GM21528 (cell line): ENCODE measurements around the gene PCNX3.

Experiments used
- ATAC-seq: cut with Tn5 transposase; IDR thresholded peaks from one replicate; pipeline ENCODE4 v1.9.1; 2021; ENCODE audit warnings: mild to moderate bottlenecking, moderate library complexity; ENCODE audit not compliant: unreplicated experiment, low FRiP score

Gene PCNX3

DNA sequence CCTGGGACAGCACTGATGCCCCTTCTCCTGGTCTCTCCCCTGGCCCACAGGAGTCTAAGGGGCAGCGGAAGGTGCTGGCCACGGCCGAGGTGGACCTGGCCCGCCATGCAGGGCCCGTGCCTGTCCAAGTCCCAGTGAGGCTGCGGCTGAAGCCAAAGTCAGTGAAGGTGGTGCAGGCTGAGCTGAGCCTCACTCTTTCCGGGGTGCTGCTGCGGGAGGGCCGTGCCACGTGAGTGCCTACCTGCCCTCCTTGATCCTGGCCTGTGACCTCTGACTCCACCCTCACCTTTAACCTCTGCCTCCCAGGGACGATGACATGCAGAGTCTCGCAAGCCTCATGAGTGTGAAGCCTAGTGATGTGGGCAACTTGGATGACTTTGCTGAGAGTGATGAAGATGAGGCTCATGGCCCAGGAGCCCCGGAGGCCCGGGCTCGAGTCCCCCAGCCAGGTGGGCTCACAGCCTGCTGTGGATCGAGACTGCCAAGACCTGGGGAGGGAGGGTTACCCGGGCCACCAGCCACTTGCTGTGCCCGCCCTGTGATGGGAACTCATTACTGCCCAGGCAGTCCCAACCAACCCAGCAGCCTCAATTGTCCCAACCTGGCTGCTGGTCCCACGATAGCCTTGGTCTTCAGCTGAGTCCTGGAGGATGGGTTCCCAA is 35.4 kb upstream of the PCNX3 start:
- no peak for ATAC-seq

- ATAC-seq: no peak
Measured at GRCh38 chr11:65580756-65581155, 34.8 kb upstream of the PCNX3 start.

DNA sequence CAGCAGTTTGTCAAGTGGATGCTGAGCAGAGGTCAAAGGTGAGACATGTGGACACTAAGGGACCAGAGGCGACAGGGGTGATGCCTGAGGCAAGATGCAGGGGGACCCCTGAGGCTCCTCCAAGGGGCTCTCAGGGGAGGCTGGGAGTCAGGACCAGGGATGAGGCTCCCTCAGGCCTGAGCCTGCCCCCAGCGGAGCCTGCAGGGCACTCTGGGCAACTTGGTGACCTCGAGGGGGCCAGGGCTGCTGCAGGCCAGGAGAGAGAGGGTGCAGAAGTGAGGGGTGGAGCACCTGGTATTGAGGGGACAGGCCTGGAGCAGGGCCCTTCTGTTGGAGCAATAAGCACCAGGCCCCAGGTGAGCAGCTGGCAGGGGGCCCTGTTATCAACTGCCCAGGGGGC is 33.6 kb upstream of the PCNX3 start:
- no peak for ATAC-seq

DNA sequence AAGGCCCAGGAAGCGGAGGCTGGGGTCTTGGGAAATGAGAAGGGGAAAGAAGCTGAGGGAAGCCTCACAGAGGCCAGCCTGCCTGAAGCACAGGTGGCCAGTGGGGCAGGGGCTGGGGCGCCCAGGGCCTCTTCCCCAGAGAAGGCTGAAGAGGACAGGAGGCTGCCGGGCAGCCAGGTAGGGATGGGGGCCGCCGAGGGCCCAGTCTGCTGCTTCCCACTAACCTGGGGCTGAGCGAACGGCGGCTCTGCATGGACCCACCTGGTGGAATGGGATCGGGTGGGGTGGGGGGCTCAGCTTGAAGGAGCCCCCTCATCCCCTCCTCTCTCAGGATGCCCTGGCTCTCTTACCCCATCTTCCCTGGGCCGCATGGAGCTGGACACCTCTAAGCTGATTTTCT is 32.0 kb upstream of the PCNX3 start:
- no peak for ATAC-seq

DNA sequence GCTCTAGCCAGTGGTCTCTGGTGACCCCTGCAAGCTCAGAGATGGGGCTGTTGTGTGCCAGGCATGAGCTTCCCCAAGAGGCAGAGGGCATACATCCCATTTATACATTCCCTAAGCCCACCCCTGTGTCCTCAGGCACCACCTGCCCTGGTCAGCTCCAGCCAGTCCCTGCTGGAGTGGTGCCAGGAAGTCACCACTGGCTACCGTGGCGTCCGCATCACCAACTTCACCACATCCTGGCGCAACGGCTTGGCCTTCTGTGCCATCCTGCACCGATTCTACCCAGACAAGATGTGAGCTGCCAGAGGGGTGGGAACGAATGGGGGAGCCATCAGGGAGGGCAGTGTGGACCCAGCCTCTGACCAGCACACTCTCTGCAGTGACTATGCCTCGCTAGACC is 31.5 kb upstream of the PCNX3 start:
- ATAC-seq: no peak

DNA sequence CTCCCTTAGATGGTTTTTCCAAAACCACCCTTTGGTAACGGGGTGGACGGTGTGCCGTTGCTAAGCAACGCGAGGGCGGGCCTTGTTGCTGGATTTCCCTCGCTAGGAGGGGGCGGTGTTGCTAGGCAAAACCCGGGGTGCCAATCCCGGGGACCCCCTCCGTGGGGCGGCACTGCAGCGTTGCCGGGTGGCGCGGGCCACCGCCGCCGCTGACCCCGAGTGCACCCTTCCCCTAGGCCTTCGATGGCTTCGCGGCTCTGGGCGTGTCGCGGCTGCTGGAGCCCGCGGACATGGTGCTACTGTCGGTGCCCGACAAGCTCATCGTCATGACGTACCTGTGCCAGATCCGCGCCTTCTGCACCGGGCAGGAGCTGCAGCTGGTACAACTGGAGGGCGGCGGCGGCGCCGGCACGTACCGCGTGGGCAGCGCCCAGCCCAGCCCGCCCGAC is 30.8 kb upstream of the PCNX3 start:
- ATAC-seq: no peak

DNA sequence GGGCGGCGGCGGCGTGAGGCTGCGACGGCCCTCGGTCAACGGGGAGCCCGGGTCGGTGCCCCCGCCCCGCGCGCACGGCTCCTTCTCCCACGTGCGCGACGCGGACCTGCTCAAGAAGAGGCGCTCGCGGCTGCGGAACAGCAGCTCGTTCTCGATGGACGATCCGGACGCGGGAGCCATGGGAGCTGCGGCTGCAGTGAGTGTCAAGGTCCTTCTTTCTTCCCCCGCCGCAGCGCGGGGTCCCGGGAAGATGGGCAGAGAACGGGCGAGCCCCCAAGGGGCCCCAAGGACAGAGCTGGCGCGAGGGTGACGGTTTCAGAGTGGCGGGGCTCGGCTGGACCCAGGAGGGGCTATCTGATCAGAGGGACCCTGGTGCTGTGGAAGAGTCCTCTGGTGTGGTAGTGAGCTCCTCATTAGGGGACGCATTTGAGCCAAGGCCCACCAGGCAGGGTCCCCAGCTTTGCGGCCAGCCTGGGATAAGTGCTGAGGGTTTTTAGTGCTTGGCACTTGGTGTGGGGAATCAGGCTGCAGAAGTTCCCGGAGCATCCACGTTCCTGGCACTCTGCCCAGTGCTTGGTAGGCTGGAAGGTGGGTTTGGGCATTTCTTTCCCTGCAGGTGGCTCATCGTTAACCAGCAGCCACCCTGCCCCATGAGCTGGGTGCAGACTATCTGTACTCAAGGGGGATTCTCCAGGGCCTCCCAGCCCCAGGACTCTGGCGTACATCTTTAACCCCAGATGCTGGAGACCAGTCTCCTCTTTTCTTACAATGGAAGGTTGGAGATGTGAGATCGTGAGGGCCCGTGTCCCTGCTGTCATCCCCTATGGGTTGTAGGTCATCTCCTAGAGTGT is 30.0 kb upstream of the PCNX3 start:
- ATAC-seq: no peak

DNA sequence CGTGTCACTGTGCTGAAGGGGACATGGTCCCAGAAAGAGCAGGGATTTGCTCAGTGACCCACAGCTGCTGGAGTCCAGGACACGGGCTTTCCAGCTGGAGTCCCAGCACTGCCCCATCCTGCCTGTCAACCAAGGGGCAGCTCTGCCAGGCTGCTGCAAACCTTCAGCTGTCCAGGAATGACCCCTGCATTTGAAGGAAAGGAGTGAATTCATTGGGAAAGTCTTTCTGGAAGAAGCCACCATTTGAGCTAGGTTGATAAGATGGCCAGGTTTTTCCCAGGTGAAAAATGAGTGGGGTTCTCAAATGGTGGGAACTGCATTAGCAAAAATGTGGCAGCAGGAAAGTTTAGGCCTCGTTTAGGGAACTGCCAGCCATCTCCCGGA is 29.3 kb upstream of the PCNX3 start:
- ATAC-seq: no peak

DNA sequence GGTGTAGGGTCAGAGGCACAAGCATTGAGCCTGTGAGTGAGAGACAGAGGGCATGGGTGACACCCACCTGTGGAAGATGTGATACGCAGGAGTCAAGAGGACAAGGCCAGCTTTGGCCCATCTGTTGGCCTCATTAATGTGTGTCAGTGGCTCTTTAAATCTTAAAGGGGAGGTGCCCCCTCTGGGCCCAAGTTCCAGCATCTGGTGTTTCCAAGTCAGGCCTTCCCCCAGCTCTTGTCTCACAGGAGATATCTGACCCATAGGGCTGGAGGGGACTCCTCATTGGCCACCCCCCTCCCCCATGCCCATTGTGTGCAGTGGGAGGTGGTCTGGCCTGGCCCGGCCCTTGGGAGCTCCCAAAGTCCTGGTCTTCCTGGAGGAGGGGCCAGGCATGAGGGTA is 28.9 kb upstream of the PCNX3 start:
- ATAC-seq: no peak

DNA sequence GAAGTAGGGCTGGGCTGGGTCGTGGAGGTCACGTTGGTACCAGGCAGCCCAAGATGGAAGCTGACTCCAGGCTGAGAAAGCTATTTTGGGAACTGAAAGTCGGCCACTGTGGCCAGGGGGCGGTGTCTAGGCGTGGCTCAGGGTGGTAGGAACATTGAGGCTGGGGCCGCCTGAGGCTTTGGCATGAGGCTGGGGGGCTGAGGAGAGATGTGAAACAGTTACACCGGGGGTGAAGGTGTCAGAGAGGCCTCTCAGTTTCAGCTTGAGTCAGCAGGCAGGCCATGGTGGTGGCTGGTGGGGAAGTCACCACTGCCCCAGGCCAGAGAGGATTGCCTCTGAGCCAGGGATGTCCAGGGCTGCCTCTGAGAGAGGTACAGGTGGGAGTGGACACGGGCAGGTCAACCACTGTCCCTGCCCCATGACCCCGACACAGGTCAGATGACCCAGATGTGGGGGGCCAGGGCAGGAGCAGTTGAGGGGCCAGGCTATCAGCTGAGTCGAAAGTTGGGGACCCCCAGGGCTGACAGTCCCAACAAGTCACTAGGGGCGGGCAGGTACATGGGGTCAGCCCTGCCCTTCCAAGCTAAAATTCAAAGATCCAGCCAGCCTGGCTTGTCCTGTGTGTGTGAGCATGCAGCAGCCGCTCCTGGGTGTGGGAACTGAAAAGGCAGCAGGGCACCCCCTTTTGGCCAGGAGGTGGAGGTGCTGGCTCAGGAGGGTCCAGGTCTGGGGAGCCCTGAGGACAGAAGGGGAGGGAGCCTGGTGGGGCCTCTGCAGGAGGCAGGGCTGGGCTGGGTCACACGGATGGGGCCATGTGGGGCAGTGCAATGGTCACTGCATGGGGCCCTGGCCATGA is 27.1 kb upstream of the PCNX3 start:
- peak; percentile 72 for ATAC-seq

GRCh38 chr11:65589444-65590239 is 25.9 kb upstream of the PCNX3 start:
- ATAC-seq: no peak

DNA sequence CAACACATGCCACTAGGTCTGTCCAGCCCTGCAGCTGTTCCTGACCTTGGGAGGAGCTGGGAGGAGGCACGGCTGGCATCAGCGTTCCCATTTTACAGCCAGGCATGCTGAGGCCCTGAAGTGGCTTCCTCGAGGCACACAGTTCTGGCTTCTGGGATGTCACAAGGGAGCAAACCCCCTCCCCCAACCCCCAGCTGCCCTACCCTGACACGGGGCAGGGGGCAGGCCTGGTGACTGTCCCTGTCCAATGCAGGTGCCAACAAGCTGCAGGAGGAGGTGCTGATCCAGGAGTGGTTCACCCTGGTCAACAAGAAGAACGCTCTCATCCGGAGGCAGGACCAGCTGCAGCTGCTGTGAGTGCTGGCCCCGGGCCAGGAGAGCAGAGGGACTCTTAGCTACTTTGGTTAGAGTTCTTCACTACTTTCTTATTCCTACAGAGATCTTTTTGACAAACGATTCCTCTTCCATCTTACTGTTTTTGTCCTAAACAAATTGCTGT is 25.3 kb upstream of the PCNX3 start:
- ATAC-seq: no peak

GRCh38 chr11:65591939-65592857 is 23.4 kb upstream of the PCNX3 start:
- no peak for ATAC-seq

- no peak for ATAC-seq
Measured at GRCh38 chr11:65592858-65593517, 22.6 kb upstream of the PCNX3 start.

GRCh38 chr11:65593518-65594414 is 21.8 kb upstream of the PCNX3 start:
- no peak for ATAC-seq

GRCh38 chr11:65595131-65595530 is 20.4 kb upstream of the PCNX3 start:
- ATAC-seq: no peak

GRCh38 chr11:65595543-65596281 is 19.9 kb upstream of the PCNX3 start, which contains the start of gene KCNK7:
TSS of gene KCNK7 (minus strand) at chr11:65595800. CDS start at chr11:65595772, 28 bp downstream.
- no peak for ATAC-seq
